CD4-positive, alpha-beta T cell (primary cell): ENCODE results near the gene SYT13. TPM values are rescaled to one million over a fixed set of nuclear protein-coding genes. Genes with fewer than 3 reads are reported as not detected.

Experiments used
- ATAC-seq: fragments of 200-7000 bp; cut with Tn5 transposase; one replicate; pipeline ENCODE4 v1.10.0; 2022; ENCODE audit warnings: mild to moderate bottlenecking; ENCODE audit not compliant: poor library complexity
- CTCF ChIA-PET: fragments of 350-600 bp; sonication (Branson Sonifier 250); formaldehyde crosslinking; loops from one replicate; lab custom pipeline; 2021; ENCODE audit warnings: antibody characterized with exemption, inconsistent platforms; lab: Charles Lee
- POLR2A ChIA-PET: fragments of 350-600 bp; sonication (Branson Sonifier 250); formaldehyde crosslinking; loops from one replicate; lab custom pipeline; 2021; ENCODE audit warnings: antibody characterized with exemption, inconsistent platforms; lab: Charles Lee
- DNase-seq, 14 experiments: peaks; one replicate each; pipeline ENCODE4 v3.0.0-alpha.2; 2013 to 2020; ENCODE audit warnings: mixed read lengths in 2 of 14
- H3K27ac ChIP-seq, 2 donors: one replicate each; pipeline versions ENCODE4 v1.5.1 to v1.7.0; 2013; ENCODE audit warnings: low read length in 2 of 2, low read depth in 1 of 2, mild to moderate bottlenecking in 1 of 2
- H3K27me3 ChIP-seq, 2 experiments: 1 replicate in 1 of 2; 2 replicates in 1 of 2; pipeline versions ENCODE4 v1.6.1 to v1.7.0; 2013; ENCODE audit warnings: low read length in 2 of 2, control low read depth in 1 of 2, mild to moderate bottlenecking in 1 of 2, moderate library complexity in 1 of 2; ENCODE audit not compliant: insufficient read depth in 2 of 2, control insufficient read depth in 1 of 2
- H3K36me3 ChIP-seq: one replicate; pipeline ENCODE4 v1.6.1; 2013; ENCODE audit warnings: low read length, control low read depth; ENCODE audit not compliant: insufficient read depth
- H3K4me1 ChIP-seq: one replicate; pipeline ENCODE4 v1.6.1; 2013; ENCODE audit warnings: low read length, control low read depth; ENCODE audit not compliant: insufficient read depth
- H3K4me3 ChIP-seq: one replicate; pipeline ENCODE4 v1.5.1; 2013; ENCODE audit warnings: mild to moderate bottlenecking, low read length, moderate library complexity
- H3K9me3 ChIP-seq, 2 experiments: 1 replicate in 1 of 2; 2 replicates in 1 of 2; pipeline versions ENCODE4 v1.6.1 to v1.7.0; 2013; ENCODE audit warnings: low read length in 2 of 2, mild to moderate bottlenecking in 2 of 2, control low read depth in 1 of 2, moderate library complexity in 1 of 2; ENCODE audit not compliant: control insufficient read depth in 1 of 2, insufficient read depth in 1 of 2
- H3K27ac Mint-ChIP-seq: one replicate; pipeline ENCODE4 v1.8.0; 2020; ENCODE audit warnings: mixed read lengths
- H3K27me3 Mint-ChIP-seq: one replicate; pipeline ENCODE4 v1.8.0; 2021; ENCODE audit warnings: mixed read lengths
- H3K36me3 Mint-ChIP-seq: one replicate; pipeline ENCODE4 v1.8.0; 2021; ENCODE audit warnings: low read depth, mixed read lengths
- H3K4me1 Mint-ChIP-seq: one replicate; pipeline ENCODE4 v1.8.0; 2021; ENCODE audit warnings: low read depth, mixed read lengths
- H3K4me3 Mint-ChIP-seq: one replicate; pipeline ENCODE4 v1.8.0; 2020; ENCODE audit warnings: mild to moderate bottlenecking, mixed read lengths
- H3K9me3 Mint-ChIP-seq: one replicate; pipeline ENCODE4 v1.8.0; 2020; ENCODE audit warnings: mixed read lengths
- CTCF ChIP-seq: fragments of 200-600 bp; IDR thresholded peaks from one replicate; pipeline ENCODE4 v1.8.0; 2022; ENCODE audit warnings: antibody characterized with exemption, mild to moderate bottlenecking
- intact Hi-C, 2 experiments: fragments of 100-400 bp; cut with DNase I in 1 of 2; cut with micrococcal nuclease in 1 of 2; formaldehyde crosslinking; loops; one replicate each; pipeline versions ENCODE4 v1.15.1 to v1.9.0; 2023 to 2025; cut with DNase I, micrococcal nuclease
- total RNA-seq, 174 experiments: library from RNA in 2 of 174; stranded (reverse) in 2 of 174; gene quantifications; one replicate each; pipeline ENCODE4 v1.2.3 and lab custom pipeline; 2021 to 2026

The SYT13 gene
- total RNA-seq, 2 experiments from 2014 or later = not detected

- no peak for TF ChIP-seq CTCF
- Mint-ChIP-seq H3K4me3 (no peak overlapping the region), H3K4me1 (no peaks in the 10 kb centered on the region), H3K36me3 (no peaks in the 10 kb centered on the region), H3K27ac (no peak overlapping the region), H3K27me3 (peaks cover 4% of the 10 kb centered on the region), H3K9me3 (no peaks in the 10 kb centered on the region)
- Histone ChIP-seq H3K4me3 (no peak overlapping the region), H3K36me3 (no peaks in the 10 kb centered on the region), H3K27me3 (no peaks in the 10 kb centered on the region), H3K9me3 (no peaks in the 10 kb centered on the region), H3K4me1 (no peaks in the 10 kb centered on the region), H3K27ac (no peak overlapping the region)
- ChIA-PET POLR2A (no interaction called here), CTCF (no interaction called here)
- no peak for DNase-seq
- intact Hi-C loops = no loop called here
- ATAC-seq = no peak
Measured at GRCh38 chr11:45304992-45305335, 18.8 kb upstream of the SYT13 start.

DNA sequence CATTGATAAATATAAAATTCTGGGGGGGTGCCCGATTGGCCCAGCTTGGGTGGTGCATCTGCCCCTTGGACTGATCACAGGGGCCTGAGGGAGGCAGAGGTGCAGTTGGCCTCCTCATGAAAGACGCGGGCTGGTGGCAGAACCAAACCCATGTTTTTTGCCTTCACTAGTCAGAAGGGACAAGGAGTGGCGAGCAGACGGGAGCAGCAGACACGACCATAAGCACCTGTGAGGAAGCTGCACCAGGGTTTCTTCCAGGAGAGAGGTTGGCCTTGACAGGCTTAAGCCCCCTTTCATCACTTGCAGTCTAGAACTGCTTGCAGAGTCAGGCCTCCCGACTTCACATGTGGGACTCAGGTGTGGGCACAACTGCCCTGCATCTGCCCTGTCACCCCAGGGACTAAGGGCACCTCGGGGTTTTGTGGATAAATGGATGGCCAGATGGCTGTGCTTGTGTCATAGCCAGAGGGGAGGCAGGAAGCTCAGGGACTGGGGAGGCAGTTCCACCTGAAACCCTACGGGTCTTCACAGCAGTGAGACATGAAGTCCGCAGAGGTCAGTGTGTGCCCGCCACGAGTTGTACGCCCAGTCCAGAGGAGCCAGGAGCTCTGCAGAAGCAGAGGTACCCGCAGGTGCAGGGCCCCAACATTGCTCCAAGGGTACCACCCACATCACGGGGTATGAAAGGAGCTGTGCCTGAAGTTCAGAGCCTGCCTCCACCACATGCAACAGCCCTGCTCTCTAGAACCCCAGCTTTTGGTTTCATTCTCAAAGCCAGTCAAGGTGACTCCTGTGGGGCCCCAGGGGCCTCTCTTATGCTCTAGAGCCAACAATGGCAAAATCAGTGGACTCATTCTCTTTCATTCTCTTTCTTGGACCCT lies 18.2 kb upstream of the SYT13 start:
- intact Hi-C loops = no loop called here
- Mint-ChIP-seq H3K4me3 (no peak overlapping the region), H3K36me3 (no peaks in the 10 kb centered on the region), H3K27ac (no peak overlapping the region), H3K4me1 (no peaks in the 10 kb centered on the region), H3K27me3 (peaks cover 4% of the 10 kb centered on the region), H3K9me3 (no peaks in the 10 kb centered on the region)
- Histone ChIP-seq H3K4me3 (no peak overlapping the region), H3K36me3 (no peaks in the 10 kb centered on the region), H3K4me1 (no peaks in the 10 kb centered on the region), H3K27me3 (no peaks in the 10 kb centered on the region), H3K27ac (no peak overlapping the region), H3K9me3 (no peaks in the 10 kb centered on the region)
- ChIA-PET CTCF (no interaction called here), POLR2A (no interaction called here)
- DNase-seq (no peak), ATAC-seq (no peak)
- TF ChIP-seq CTCF = no peak

DNA sequence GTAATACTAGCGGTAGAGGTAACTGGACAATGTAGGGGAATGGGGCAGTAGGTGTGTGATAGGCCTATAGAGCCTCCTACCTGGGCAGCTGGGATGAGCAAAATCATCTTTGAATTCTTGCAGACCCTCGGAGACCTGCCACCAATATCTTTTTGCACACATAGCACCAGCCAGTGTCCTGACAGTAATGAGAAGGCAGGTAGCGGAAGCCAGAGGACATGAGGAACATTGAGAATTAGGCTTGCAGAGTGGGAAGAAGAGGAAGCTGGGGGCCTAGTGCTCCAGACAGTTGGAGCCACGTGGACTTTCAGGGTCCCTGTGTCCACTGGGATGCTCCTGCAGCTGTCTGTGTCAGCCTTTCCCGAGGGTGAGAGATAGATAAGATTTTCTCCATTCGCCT lies 17.2 kb upstream of the SYT13 start:
- intact Hi-C loops = no loop called here
- H3K9me3 ChIP-seq = no peaks in the 10 kb centered on the region
- no peaks in the 10 kb centered on the region for H3K36me3 Mint-ChIP-seq
- H3K9me3 Mint-ChIP-seq = no peaks in the 10 kb centered on the region
- no peak overlapping the region for H3K4me3 Mint-ChIP-seq
- no peaks in the 10 kb centered on the region for H3K4me1 Mint-ChIP-seq
- no peak overlapping the region for H3K27ac Mint-ChIP-seq
- no peaks in the 10 kb centered on the region for H3K4me1 ChIP-seq
- H3K27ac ChIP-seq = no peak overlapping the region
- TF ChIP-seq CTCF = no peak
- ChIA-PET CTCF (no interaction called here), POLR2A (no interaction called here)
- no peaks in the 10 kb centered on the region for H3K27me3 ChIP-seq
- ATAC-seq = no peak
- H3K36me3 ChIP-seq = no peaks in the 10 kb centered on the region
- peaks cover 10% of the 10 kb centered on the region for H3K27me3 Mint-ChIP-seq
- no peak overlapping the region for H3K4me3 ChIP-seq
- DNase-seq = no peak
